ENCODE measurements around the gene TACC2. TPM values are rescaled to one million over a fixed set of nuclear protein-coding genes. Genes with fewer than 3 reads are reported as not detected.
"Not testable (repeated sequence)": the region's sequence is repeated elsewhere in the genome, so short reads cannot be mapped to it uniquely, and the experiment has no call there.

The TACC2 gene
- total RNA-seq, 3 donors from 2014 or later, result 26.1 to 30.5 (median 28.5) TPM

GRCh38 chr10:122103592-122103991, 114.6 kb downstream of the TACC2 start:
- DNase-seq (ENCODE audit: low spot score in 2 of 2), result no peak
- H3K36me3 ChIP-seq, result no peaks in the 10 kb centered on the region
- intact Hi-C loops (cut with DNase I; ENCODE audit: low total_unique reads), result no loop called here
- no peak overlapping the region for H3K27ac ChIP-seq
- no peak overlapping the region for H3K4me3 ChIP-seq
- no peaks in the 10 kb centered on the region for H3K9me3 ChIP-seq
- TF ChIP-seq POLR2AphosphoS5 (IDR thresholded peaks at IDR 0.05), result no peak
- no peak for TF ChIP-seq POLR2A (IDR thresholded peaks at IDR 0.05)
- no peak for TF ChIP-seq CTCF (IDR thresholded peaks at IDR 0.05)
- H3K4me1 ChIP-seq, result no peaks in the 10 kb centered on the region
- H3K27me3 ChIP-seq, result no peaks in the 10 kb centered on the region

GRCh38 chr10:122108786-122109185, 119.8 kb downstream of the TACC2 start:
- H3K9me3 ChIP-seq, H3K4me3 ChIP-seq: not testable (repeated sequence)

GRCh38 chr10:122112021-122112616, 123.2 kb downstream of the TACC2 start:
- intact Hi-C loops (cut with DNase I; ENCODE audit: low total_unique reads), result loop anchor here (5.0 kb wide), 1 partner anchor 60 kb away; no protein-coding TSS in a partner anchor
- H3K4me3 ChIP-seq, result peak overlapping the region; percentile 59 to 93 (median 70)
- H3K27ac ChIP-seq, result peak overlapping the region; percentile 98 to 99
- H3K27me3 ChIP-seq, result no peaks in the 10 kb centered on the region
- TF ChIP-seq CTCF (IDR thresholded peaks at IDR 0.05) (no peak), POLR2A (IDR thresholded peaks at IDR 0.05) (no peak), POLR2AphosphoS5 (IDR thresholded peaks at IDR 0.05) (no peak)
- no peaks in the 10 kb centered on the region for H3K36me3 ChIP-seq
- H3K9me3 ChIP-seq, result no peaks in the 10 kb centered on the region
- DNase-seq (ENCODE audit: low spot score in 2 of 2), result no peak
- H3K4me1 ChIP-seq, result no peaks in the 10 kb centered on the region

More at GRCh38 chr10:122108786-122109185, 119.8 kb downstream of the TACC2 start:
- intact Hi-C loops (cut with DNase I; ENCODE audit: low total_unique reads); H3K27me3 ChIP-seq; H3K4me1 ChIP-seq; H3K36me3 ChIP-seq; H3K27ac ChIP-seq; DNase-seq (ENCODE audit: low spot score in 2 of 2): not testable (repeated sequence)

GRCh38 chr10:122112625-122113160, 123.7 kb downstream of the TACC2 start:
- Histone ChIP-seq H3K4me1 (no peaks in the 10 kb centered on the region), H3K4me3 (peak overlapping the region; percentile 59 to 93 (median 70)), H3K36me3 (no peaks in the 10 kb centered on the region), H3K27me3 (no peaks in the 10 kb centered on the region), H3K9me3 (no peaks in the 10 kb centered on the region), H3K27ac (peak overlapping the region; percentile 98 to 99)
- intact Hi-C loops (cut with DNase I; ENCODE audit: low total_unique reads), result loop anchor here (5.0 kb wide), 1 partner anchor 60 kb away; no protein-coding TSS in a partner anchor
- TF ChIP-seq POLR2AphosphoS5 (IDR thresholded peaks at IDR 0.05), result peak in 2 of 3 donors; percentile 38 to 54
- TF ChIP-seq CTCF (IDR thresholded peaks at IDR 0.05), result peak in 1 of 3 donors; percentile 36
- TF ChIP-seq POLR2A (IDR thresholded peaks at IDR 0.05), result no peak
- DNase-seq (ENCODE audit: low spot score in 2 of 2), result peak; percentile 69 to 84

- peak; percentile 62 to 79 for DNase-seq (ENCODE audit: low spot score in 2 of 2)
- Histone ChIP-seq H3K27me3 (no peaks in the 10 kb centered on the region), H3K27ac (peak overlapping the region; percentile 98 to 99), H3K4me1 (no peaks in the 10 kb centered on the region), H3K36me3 (no peaks in the 10 kb centered on the region), H3K4me3 (peak overlapping the region; percentile 59 to 93 (median 70)), H3K9me3 (no peaks in the 10 kb centered on the region)
- TF ChIP-seq POLR2A (IDR thresholded peaks at IDR 0.05), result peak; percentile 58
- peak; percentile 28 to 73 (median 70) for TF ChIP-seq CTCF (IDR thresholded peaks at IDR 0.05)
- TF ChIP-seq POLR2AphosphoS5 (IDR thresholded peaks at IDR 0.05), result peak; percentile 82 to 93 (median 84)
- intact Hi-C loops (cut with DNase I; ENCODE audit: low total_unique reads), result loop anchor here (5.0 kb wide), 1 partner anchor 61 kb away; no protein-coding TSS in a partner anchor
Measured at GRCh38 chr10:122113161-122113944, 124.4 kb downstream of the TACC2 start.
